Dedifferentiated amniotic fluid mesenchymal stem cell (primary cell): Measurements from ENCODE around the gene EDC3.

Experiments used
- DNase-seq: peaks from one replicate; pipeline ENCODE4 v3.0.0-alpha.2; 2016; ENCODE audit errors: extremely low spot score

The EDC3 gene

GRCh38 chr15:74624020-74624602 lies 71.7 kb downstream of the EDC3 start:
- DNase-seq: no peak

GRCh38 chr15:74622758-74623157 lies 73.1 kb downstream of the EDC3 start:
- no peak for DNase-seq

- no peak for DNase-seq
Observed at GRCh38 chr15:74621936-74622335, 73.9 kb downstream of the EDC3 start.

GRCh38 chr15:74621546-74621920 lies 74.3 kb downstream of the EDC3 start:
- DNase-seq: no peak

GRCh38 chr15:74620636-74621545 lies 74.9 kb downstream of the EDC3 start:
- peak; percentile 75 for DNase-seq

- DNase-seq: no peak
Observed at GRCh38 chr15:74619916-74620635, 75.7 kb downstream of the EDC3 start.

- no peak for DNase-seq
Observed at GRCh38 chr15:74618841-74619596, 76.8 kb downstream of the EDC3 start.

GRCh38 chr15:74616996-74617395 lies 78.8 kb downstream of the EDC3 start:
- DNase-seq: no peak

GRCh38 chr15:74616366-74616939 lies 79.4 kb downstream of the EDC3 start:
- peak; percentile 31 for DNase-seq

GRCh38 chr15:74615508-74616365 lies 80.1 kb downstream of the EDC3 start, which contains the start of gene CLK3:
CLK3 (plus strand) TSS chr15:74615836; CDS start chr15:74619197, 3,361 bp downstream.
- peak; percentile 86 for DNase-seq

- peak; percentile 52 for DNase-seq
Observed at GRCh38 chr15:74614744-74615507, 80.9 kb downstream of the EDC3 start.

GRCh38 chr15:74613953-74614743 lies 81.7 kb downstream of the EDC3 start:
- DNase-seq: peak; percentile 20

- DNase-seq: no peak
Observed at GRCh38 chr15:74613089-74613952, 82.5 kb downstream of the EDC3 start.

GRCh38 chr15:74612677-74613076 lies 83.1 kb downstream of the EDC3 start:
- no peak for DNase-seq

GRCh38 chr15:74611834-74612233 lies 84.0 kb downstream of the EDC3 start:
- no peak for DNase-seq

GRCh38 chr15:74611341-74611740 lies 84.5 kb downstream of the EDC3 start:
- no peak for DNase-seq

- DNase-seq: no peak
Observed at GRCh38 chr15:74610302-74610951, 85.4 kb downstream of the EDC3 start.
